ENCODE results near the gene EDAR.

The EDAR gene

GRCh38 chr2:108960006-108960405 lies 29.0 kb downstream of the EDAR start:
- Histone ChIP-seq H3K4me3 (ENCODE audit: low read length) (no peak overlapping the region), H3K36me3 (ENCODE audit: insufficient read depth, low read depth, low read length) (no peaks in the 10 kb centered on the region), H3K4me1 (ENCODE audit: insufficient read depth, low read length) (peaks cover 13% of the 10 kb centered on the region; the same call in 1 of the 2 replicates), H3K9ac (ENCODE audit: low read depth, low read length) (no peak overlapping the region), H3K27ac (ENCODE audit: low read length) (no peak overlapping the region), H3K9me3 (ENCODE audit: insufficient read depth, low read depth, low read length) (no peaks in the 10 kb centered on the region), H3K27me3 (ENCODE audit: insufficient read depth, low read length) (no peaks in the 10 kb centered on the region)

GRCh38 chr2:108959401-108959800 lies 29.6 kb downstream of the EDAR start:
- no peaks in the 10 kb centered on the region for H3K9me3 ChIP-seq (ENCODE audit: insufficient read depth, low read depth, low read length)
- H3K27ac ChIP-seq (ENCODE audit: low read length) = no peak overlapping the region
- no peak overlapping the region for H3K4me3 ChIP-seq (ENCODE audit: low read length)
- H3K36me3 ChIP-seq (ENCODE audit: insufficient read depth, low read depth, low read length) = no peaks in the 10 kb centered on the region
- H3K4me1 ChIP-seq (ENCODE audit: insufficient read depth, low read length) = peaks cover 13% of the 10 kb centered on the region; the same call in 1 of the 2 replicates
- H3K9ac ChIP-seq (ENCODE audit: low read depth, low read length) = no peak overlapping the region
- no peaks in the 10 kb centered on the region for H3K27me3 ChIP-seq (ENCODE audit: insufficient read depth, low read length)

GRCh38 chr2:108958632-108959341 lies 30.2 kb downstream of the EDAR start:
- Histone ChIP-seq H3K4me1 (ENCODE audit: insufficient read depth, low read length) (peaks cover 8% of the 10 kb centered on the region; the same call in 1 of the 2 replicates), H3K9ac (ENCODE audit: low read depth, low read length) (no peak overlapping the region), H3K27ac (ENCODE audit: low read length) (no peak overlapping the region), H3K36me3 (ENCODE audit: insufficient read depth, low read depth, low read length) (no peaks in the 10 kb centered on the region), H3K9me3 (ENCODE audit: insufficient read depth, low read depth, low read length) (no peaks in the 10 kb centered on the region), H3K4me3 (ENCODE audit: low read length) (no peak overlapping the region), H3K27me3 (ENCODE audit: insufficient read depth, low read length) (no peaks in the 10 kb centered on the region)

DNA sequence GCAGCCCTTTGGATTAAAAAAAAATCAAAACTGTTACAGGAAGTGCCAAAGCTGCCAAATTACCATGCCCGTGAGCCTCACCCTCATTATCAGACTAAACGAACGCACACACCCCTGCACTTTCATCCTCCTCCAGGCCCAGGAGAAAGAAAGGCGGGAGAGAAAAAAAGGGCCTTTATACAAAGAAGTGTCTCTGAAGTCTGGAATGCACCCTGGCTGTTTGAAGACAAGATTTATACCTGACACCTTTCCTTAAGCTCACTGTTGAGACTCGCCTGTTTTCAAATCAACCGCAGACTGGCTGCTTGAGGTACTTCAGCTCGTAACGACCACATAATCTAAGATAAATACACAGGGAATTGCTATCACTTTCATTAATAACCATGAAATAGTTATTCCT lies 31.0 kb downstream of the EDAR start:
- no peaks in the 10 kb centered on the region for H3K9me3 ChIP-seq (ENCODE audit: insufficient read depth, low read depth, low read length)
- H3K36me3 ChIP-seq (ENCODE audit: insufficient read depth, low read depth, low read length) = no peaks in the 10 kb centered on the region
- H3K27me3 ChIP-seq (ENCODE audit: insufficient read depth, low read length) = no peaks in the 10 kb centered on the region
- no peak overlapping the region for H3K9ac ChIP-seq (ENCODE audit: low read depth, low read length)
- H3K27ac ChIP-seq (ENCODE audit: low read length) = no peak overlapping the region
- H3K4me3 ChIP-seq (ENCODE audit: low read length) = no peak overlapping the region
- peaks cover 6% of the 10 kb centered on the region; the same call in 1 of the 2 replicates for H3K4me1 ChIP-seq (ENCODE audit: insufficient read depth, low read length)

- Histone ChIP-seq H3K9me3 (ENCODE audit: insufficient read depth, low read depth, low read length) (no peaks in the 10 kb centered on the region), H3K27ac (ENCODE audit: low read length) (no peak overlapping the region), H3K4me3 (ENCODE audit: low read length) (no peak overlapping the region), H3K4me1 (ENCODE audit: insufficient read depth, low read length) (peaks cover 4% of the 10 kb centered on the region; the same call in 1 of the 2 replicates), H3K27me3 (ENCODE audit: insufficient read depth, low read length) (no peaks in the 10 kb centered on the region), H3K9ac (ENCODE audit: low read depth, low read length) (no peak overlapping the region), H3K36me3 (ENCODE audit: insufficient read depth, low read depth, low read length) (no peaks in the 10 kb centered on the region)
Measured at GRCh38 chr2:108956375-108956774, 32.6 kb downstream of the EDAR start.

DNA sequence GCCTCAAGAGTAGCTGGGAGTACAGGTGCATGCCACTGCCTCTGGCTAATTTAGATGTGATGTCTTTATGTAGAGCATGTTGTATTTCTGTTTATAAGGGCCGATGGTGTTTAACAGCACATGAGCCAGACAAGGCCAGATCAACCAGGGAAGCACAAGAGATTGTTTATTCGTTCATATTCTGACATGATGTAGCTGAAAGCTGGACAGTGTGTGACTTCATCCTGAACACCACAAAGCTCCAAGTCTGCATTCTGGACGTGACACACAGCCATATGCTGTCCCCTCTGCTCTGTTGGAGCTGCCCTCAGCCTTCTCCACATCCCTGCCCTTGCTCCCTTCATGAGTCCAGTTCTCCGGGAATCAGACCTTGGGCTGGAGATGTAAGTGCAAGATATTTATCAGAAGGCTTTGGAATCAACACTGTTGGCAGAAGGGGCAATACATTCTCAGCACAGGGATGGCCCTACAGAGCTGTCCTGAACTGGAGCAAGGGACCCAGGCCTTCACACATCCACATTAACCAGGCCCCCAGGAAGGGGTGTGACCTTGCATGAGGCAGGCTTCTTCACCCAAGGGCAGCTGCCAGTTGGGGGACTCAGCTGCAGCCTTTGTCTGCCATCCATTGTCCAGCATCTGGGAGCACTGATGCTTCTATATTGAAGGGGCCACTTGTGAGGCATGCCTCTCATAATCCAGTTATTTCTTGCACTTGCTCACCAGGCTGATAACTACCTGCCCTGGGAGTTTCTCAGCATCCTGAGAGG lies 38.5 kb downstream of the EDAR start:
- Histone ChIP-seq H3K9ac (ENCODE audit: low read depth, low read length) (no peak overlapping the region), H3K9me3 (ENCODE audit: insufficient read depth, low read depth, low read length) (peaks cover 27% of the 10 kb centered on the region), H3K4me3 (ENCODE audit: low read length) (no peak overlapping the region), H3K4me1 (ENCODE audit: insufficient read depth, low read length) (no peaks in the 10 kb centered on the region), H3K27ac (ENCODE audit: low read length) (no peak overlapping the region), H3K27me3 (ENCODE audit: insufficient read depth, low read length) (no peaks in the 10 kb centered on the region), H3K36me3 (ENCODE audit: insufficient read depth, low read depth, low read length) (no peaks in the 10 kb centered on the region)

- Histone ChIP-seq H3K27ac (ENCODE audit: low read length) (no peak overlapping the region), H3K9ac (ENCODE audit: low read depth, low read length) (no peak overlapping the region), H3K36me3 (ENCODE audit: insufficient read depth, low read depth, low read length) (no peaks in the 10 kb centered on the region), H3K4me3 (ENCODE audit: low read length) (no peak overlapping the region), H3K9me3 (ENCODE audit: insufficient read depth, low read depth, low read length) (peaks cover 28% of the 10 kb centered on the region), H3K4me1 (ENCODE audit: insufficient read depth, low read length) (no peaks in the 10 kb centered on the region), H3K27me3 (ENCODE audit: insufficient read depth, low read length) (no peaks in the 10 kb centered on the region)
Measured at GRCh38 chr2:108949316-108950239, 39.4 kb downstream of the EDAR start.

GRCh38 chr2:108947271-108947907 lies 41.6 kb downstream of the EDAR start:
- Histone ChIP-seq H3K27me3 (ENCODE audit: insufficient read depth, low read length) (no peaks in the 10 kb centered on the region), H3K4me3 (ENCODE audit: low read length) (no peak overlapping the region), H3K36me3 (ENCODE audit: insufficient read depth, low read depth, low read length) (no peaks in the 10 kb centered on the region), H3K9ac (ENCODE audit: low read depth, low read length) (no peak overlapping the region), H3K9me3 (ENCODE audit: insufficient read depth, low read depth, low read length) (peaks cover 28% of the 10 kb centered on the region), H3K4me1 (ENCODE audit: insufficient read depth, low read length) (no peaks in the 10 kb centered on the region), H3K27ac (ENCODE audit: low read length) (no peak overlapping the region)

- no peak overlapping the region for H3K4me3 ChIP-seq (ENCODE audit: low read length)
- H3K9ac ChIP-seq (ENCODE audit: low read depth, low read length) = no peak overlapping the region
- H3K27ac ChIP-seq (ENCODE audit: low read length) = no peak overlapping the region
- no peaks in the 10 kb centered on the region for H3K36me3 ChIP-seq (ENCODE audit: insufficient read depth, low read depth, low read length)
- no peaks in the 10 kb centered on the region for H3K4me1 ChIP-seq (ENCODE audit: insufficient read depth, low read length)
- peaks cover 28% of the 10 kb centered on the region for H3K9me3 ChIP-seq (ENCODE audit: insufficient read depth, low read depth, low read length)
- no peaks in the 10 kb centered on the region for H3K27me3 ChIP-seq (ENCODE audit: insufficient read depth, low read length)
Measured at GRCh38 chr2:108946442-108946841, 42.6 kb downstream of the EDAR start.

GRCh38 chr2:108945969-108946368 lies 43.1 kb downstream of the EDAR start:
- Histone ChIP-seq H3K27ac (ENCODE audit: low read length) (no peak overlapping the region), H3K27me3 (ENCODE audit: insufficient read depth, low read length) (no peaks in the 10 kb centered on the region), H3K36me3 (ENCODE audit: insufficient read depth, low read depth, low read length) (no peaks in the 10 kb centered on the region), H3K9ac (ENCODE audit: low read depth, low read length) (no peak overlapping the region), H3K4me1 (ENCODE audit: insufficient read depth, low read length) (no peaks in the 10 kb centered on the region), H3K9me3 (ENCODE audit: insufficient read depth, low read depth, low read length) (peaks cover 28% of the 10 kb centered on the region), H3K4me3 (ENCODE audit: low read length) (no peak overlapping the region)
